WTC11 (cell line): ENCODE data around the gene NAT9. TPM values are rescaled to one million over a fixed set of nuclear protein-coding genes. Genes with fewer than 3 reads are reported as not detected.

Source experiments
- ATAC-seq: fragments of 200-7000 bp; cut with Tn5 transposase; 2 replicates; pipeline ENCODE4 v1.10.0; 2021; ENCODE audit warnings: mild to moderate bottlenecking, moderate library complexity
- CTCF ChIA-PET: fragments of 300-600 bp; sonication (Branson Sonifier 250); formaldehyde crosslinking; loops from one replicate; lab custom pipeline; 2021; ENCODE audit warnings: antibody characterized with exemption; lab: Charles Lee
- POLR2A ChIA-PET: fragments of 350-600 bp; sonication (Branson Sonifier 250); formaldehyde crosslinking; loops from one replicate; lab custom pipeline; 2021; ENCODE audit warnings: antibody characterized with exemption; lab: Charles Lee
- DNase-seq: peaks from one replicate; pipeline ENCODE4 v3.0.0; 2021; ENCODE audit warnings: low spot score
- H3K27ac Mint-ChIP-seq: 2 replicates; pipeline ENCODE4 v1.8.0; 2021; ENCODE audit warnings: mixed read lengths
- H3K27me3 Mint-ChIP-seq: 2 replicates; pipeline ENCODE4 v1.8.0; 2021; ENCODE audit warnings: low read depth, mild to moderate bottlenecking, moderate library complexity, mixed read lengths
- H3K36me3 Mint-ChIP-seq: 2 replicates; pipeline ENCODE4 v1.8.0; 2021; ENCODE audit warnings: mixed read lengths
- H3K4me1 Mint-ChIP-seq: 2 replicates; pipeline ENCODE4 v1.8.0; 2022; ENCODE audit warnings: mixed read lengths
- H3K4me3 Mint-ChIP-seq: 2 replicates; pipeline ENCODE4 v1.8.0; 2021; ENCODE audit warnings: mild to moderate bottlenecking, moderate library complexity, mixed read lengths
- H3K9me3 Mint-ChIP-seq: 2 replicates; pipeline ENCODE4 v1.8.0; 2021; ENCODE audit warnings: mixed read lengths
- AFF4 ChIP-seq: sonication (generic); formaldehyde crosslinking; IDR thresholded peaks from 2 replicates; pipeline ENCODE4 v1.8.1; 2023; ENCODE audit warnings: mild to moderate bottlenecking, missing genetic modification reagents, borderline replicate concordance
- ATF2 ChIP-seq: sonication (generic); formaldehyde crosslinking; IDR thresholded peaks from 2 replicates; pipeline ENCODE4 v1.8.1; 2022; ENCODE audit warnings: low read depth, missing genetic modification reagents, borderline replicate concordance
- E2F1 ChIP-seq: sonication (generic); formaldehyde crosslinking; IDR thresholded peaks from 2 replicates; pipeline ENCODE4 v1.8.0; 2022; ENCODE audit warnings: mild to moderate bottlenecking, missing genetic modification reagents
- ELF4 ChIP-seq: sonication (generic); formaldehyde crosslinking; IDR thresholded peaks from 2 replicates; pipeline ENCODE4 v1.8.1; 2022; ENCODE audit warnings: low read depth, mild to moderate bottlenecking, moderate library complexity, missing genetic modification reagents
- FOXP1 ChIP-seq: sonication (generic); formaldehyde crosslinking; IDR thresholded peaks from 2 replicates; pipeline ENCODE4 v1.8.0; 2022; ENCODE audit warnings: missing genetic modification reagents, mild to moderate bottlenecking, moderate library complexity, borderline replicate concordance
- HMGA2 ChIP-seq: fragments of 250-450 bp; sonication (Bioruptor Pico); IDR thresholded peaks from 2 replicates; pipeline ENCODE4 v1.4.0; 2021; ENCODE audit warnings: mild to moderate bottlenecking, moderate library complexity
- HMGXB4 ChIP-seq: sonication (generic); formaldehyde crosslinking; IDR thresholded peaks from 2 replicates; pipeline ENCODE4 v1.8.1; 2023; ENCODE audit warnings: mild to moderate bottlenecking, moderate library complexity, missing genetic modification reagents
- MLX ChIP-seq: sonication (generic); formaldehyde crosslinking; IDR thresholded peaks from 2 replicates; pipeline ENCODE4 v1.8.1; 2023; ENCODE audit warnings: mild to moderate bottlenecking, missing genetic modification reagents, moderate library complexity
- PRDM15 ChIP-seq: sonication (generic); formaldehyde crosslinking; IDR thresholded peaks from 2 replicates; pipeline ENCODE4 v1.8.0; 2022; ENCODE audit warnings: missing genetic modification reagents
- PRRX2 ChIP-seq: fragments of 250-450 bp; sonication (Bioruptor Pico); IDR thresholded peaks from 2 replicates; pipeline ENCODE4 v1.8.0; 2021; ENCODE audit warnings: mild to moderate bottlenecking
- SOX15 ChIP-seq: fragments of 250-450 bp; sonication (Bioruptor Pico); IDR thresholded peaks from 2 replicates; pipeline ENCODE4 v1.9.0; 2021; ENCODE audit warnings: mild to moderate bottlenecking
- TCF7 ChIP-seq: sonication (generic); formaldehyde crosslinking; IDR thresholded peaks from 2 replicates; pipeline ENCODE4 v1.8.0; 2022; ENCODE audit warnings: mild to moderate bottlenecking, low read depth, missing genetic modification reagents, moderate library complexity
- TP53 ChIP-seq: sonication (generic); formaldehyde crosslinking; IDR thresholded peaks from 2 replicates; pipeline ENCODE4 v1.8.1; 2023; ENCODE audit warnings: mild to moderate bottlenecking, missing genetic modification reagents
- USF1 ChIP-seq: sonication (generic); formaldehyde crosslinking; IDR thresholded peaks from 2 replicates; pipeline ENCODE4 v1.8.0; 2022; ENCODE audit warnings: mild to moderate bottlenecking, missing genetic modification reagents
- ZNF121 ChIP-seq: sonication (generic); formaldehyde crosslinking; IDR thresholded peaks from 2 replicates; pipeline ENCODE4 v1.8.0; 2023; ENCODE audit warnings: missing genetic modification reagents
- ZNF232 ChIP-seq: sonication (generic); formaldehyde crosslinking; IDR thresholded peaks from 2 replicates; pipeline ENCODE4 v1.8.0; 2022; ENCODE audit warnings: mild to moderate bottlenecking, missing genetic modification reagents
- ZNF281 ChIP-seq: sonication (generic); formaldehyde crosslinking; IDR thresholded peaks from 2 replicates; pipeline ENCODE4 v1.8.0; 2023; ENCODE audit warnings: mild to moderate bottlenecking, missing genetic modification reagents
- ZNF396 ChIP-seq: fragments of 250-450 bp; sonication (Bioruptor Pico); IDR thresholded peaks from 2 replicates; pipeline ENCODE4 v1.8.0; 2021; ENCODE audit warnings: mild to moderate bottlenecking, moderate library complexity, borderline replicate concordance
- total RNA-seq: library from RNA; stranded (reverse); gene quantifications from 3 replicates; pipeline ENCODE4 v1.2.3, GENCODE V29; 2021

Gene NAT9
- total RNA-seq, 1 experiment from 2014 or later, result 67.1 TPM

GRCh38 chr17:74744349-74744713 lies 31.8 kb downstream of the NAT9 start (continued):
- no peak for TF ChIP-seq ZNF281
- no peak for TF ChIP-seq ELF4 (CRISPR knock-in tag)

- Mint-ChIP-seq H3K9me3 (peaks cover 7% of the 10 kb centered on the region; the same call in 1 of the 2 replicates), H3K4me1 (peaks cover 52% of the 10 kb centered on the region), H3K27ac (no peak overlapping the region), H3K27me3 (peaks cover 6% of the 10 kb centered on the region), H3K4me3 (no peak overlapping the region), H3K36me3 (no peaks in the 10 kb centered on the region)
- DNase-seq (no peak), ATAC-seq (no peak)
- TF ChIP-seq ATF2 (CRISPR knock-in tag), result no peak
- no peak for TF ChIP-seq ZNF232 (CRISPR knock-in tag)
- TF ChIP-seq TCF7 (CRISPR knock-in tag), result no peak
- TF ChIP-seq E2F1 (CRISPR knock-in tag), result no peak
- no peak for TF ChIP-seq HMGXB4 (CRISPR knock-in tag)
- no peak for TF ChIP-seq ZNF396
- TF ChIP-seq PRRX2 (CRISPR knock-in tag), result no peak
- TF ChIP-seq PRDM15 (CRISPR knock-in tag), result no peak
- TF ChIP-seq ZNF121 (CRISPR knock-in tag), result no peak
- TF ChIP-seq ELF4 (CRISPR knock-in tag), result no peak
- TF ChIP-seq AFF4 (CRISPR knock-in tag), result no peak
- no peak for TF ChIP-seq FOXP1
- no peak for TF ChIP-seq SOX15 (CRISPR knock-in tag)
- no peak for TF ChIP-seq HMGA2 (CRISPR knock-in tag)
- TF ChIP-seq USF1 (CRISPR knock-in tag), result no peak
- TF ChIP-seq MLX (CRISPR knock-in tag), result no peak
- no peak for TF ChIP-seq TP53 (CRISPR knock-in tag)
- CTCF ChIA-PET, result interaction anchor here (0.8 to 4.5 kb wide), 16 partner anchors 7 to 364 kb away, joined by 3 to 262 read pairs (median 17); partner anchors contain the start of genes GRIN2C, NAT9 and RAB37
- POLR2A ChIA-PET, result no interaction called here
These were observed 32.4 kb downstream of the NAT9 start for GRCh38 chr17:74743755-74744154.
